GM12892 (cell line): ENCODE data around the gene RPL15. TPM values are rescaled to one million over a fixed set of nuclear protein-coding genes. Genes with fewer than 3 reads are reported as not detected.
"Not testable (repeated sequence)": the region's sequence is repeated elsewhere in the genome, so short reads cannot be mapped to it uniquely, and the experiment has no call there.

Experiments
- DNase-seq: peaks from one replicate; pipeline ENCODE4 v3.0.0; 2011; ENCODE audit not compliant: insufficient read length
- FAIRE-seq: peaks from 2 replicates; lab custom pipeline; 2011; peaks lifted over from hg19 to GRCh38; lab: Jason Lieb, UNC
- POLR2A ChIP-seq: IDR thresholded peaks from 2 replicates; pipeline ENCODE4 v1.6.1; 2011; ENCODE audit warnings: low read depth, low read length, control low read depth
- POLR2AphosphoS5 ChIP-seq: IDR thresholded peaks from 2 replicates; pipeline ENCODE4 v1.6.1; 2011; ENCODE audit warnings: low read depth, low read length, control low read depth
- TAF1 ChIP-seq: IDR thresholded peaks from 2 replicates; pipeline ENCODE4 v1.6.1; 2011; ENCODE audit warnings: low read depth, mild to moderate bottlenecking, control low read depth, low read length, borderline replicate concordance
- polyA plus RNA-seq: library from polyadenylated mRNA; unstranded; fragments of >200 nt; gene quantifications from one replicate; pipeline ENCODE4 v1.2.1, GENCODE V29; 2012; ENCODE audit warnings: missing spikeins, inconsistent platforms; ENCODE audit not compliant: missing spikeins

Gene RPL15
- 4,883 TPM for polyA plus RNA-seq

- DNase-seq (peak; percentile 86), FAIRE-seq (peak; percentile 85)
- TF ChIP-seq POLR2AphosphoS5, result peak; percentile 100
- TF ChIP-seq POLR2A, result peak; percentile 100
- TF ChIP-seq TAF1, result peak; percentile 99
These were observed at the start of gene RPL15, which contains the start of gene NKIRAS1 for GRCh38 chr3:23916886-23917678. RPL15 (plus strand) TSS chr3:23917132; CDS start chr3:23917860, 728 bp downstream. NKIRAS1 (minus strand) TSS chr3:23916990; CDS start chr3:23910904, 6,086 bp downstream.

- TF ChIP-seq POLR2AphosphoS5 (no peak), POLR2A (no peak), TAF1 (no peak)
- FAIRE-seq (no peak), DNase-seq (no peak)
These were observed 49.5 kb upstream of the RPL15 start for GRCh38 chr3:23867400-23867799.

- TF ChIP-seq TAF1, result no peak
- no peak for TF ChIP-seq POLR2AphosphoS5
- TF ChIP-seq POLR2A, result no peak
- DNase-seq (no peak), FAIRE-seq (peak; percentile 30)
These were observed 49.1 kb upstream of the RPL15 start for GRCh38 chr3:23867838-23868237.

GRCh38 chr3:23869977-23870662 is 46.8 kb upstream of the RPL15 start:
- TF ChIP-seq POLR2A, result no peak
- no peak for FAIRE-seq
- no peak for DNase-seq

GRCh38 chr3:23870663-23871043 is 46.3 kb upstream of the RPL15 start:
- FAIRE-seq, DNase-seq: not testable (repeated sequence)

- not testable (repeated sequence) for FAIRE-seq, DNase-seq
These were observed 45.6 kb upstream of the RPL15 start for GRCh38 chr3:23871361-23871760.

- DNase-seq (no peak), FAIRE-seq (no peak)
- TF ChIP-seq POLR2AphosphoS5 (no peak), POLR2A (no peak), TAF1 (no peak)
These were observed 44.6 kb upstream of the RPL15 start for GRCh38 chr3:23872330-23872729.

- DNase-seq, result no peak
- TF ChIP-seq POLR2AphosphoS5 (no peak), POLR2A (no peak), TAF1 (no peak)
- no peak for FAIRE-seq
These were observed 43.0 kb upstream of the RPL15 start for GRCh38 chr3:23873941-23874340.

- FAIRE-seq (no peak), DNase-seq (no peak)
- TF ChIP-seq TAF1 (no peak), POLR2AphosphoS5 (no peak), POLR2A (no peak)
These were observed 42.4 kb upstream of the RPL15 start for GRCh38 chr3:23874359-23875112.

GRCh38 chr3:23875113-23875725 is 41.7 kb upstream of the RPL15 start:
- no peak for TF ChIP-seq POLR2AphosphoS5
- TF ChIP-seq POLR2A, result no peak
- TF ChIP-seq TAF1, result no peak
- DNase-seq (no peak), FAIRE-seq (no peak)

- no peak for DNase-seq
- no peak for TF ChIP-seq TAF1
- FAIRE-seq, result no peak
These were observed 40.0 kb upstream of the RPL15 start for GRCh38 chr3:23876923-23877322.
